K562 (cell line): ENCODE results near the gene PLD5.

ENCODE experiments used
- HOMEZ ChIP-seq: fragments of 250-450 bp; sonication (Bioruptor Pico); IDR thresholded peaks from 2 replicates; pipeline ENCODE4 v1.4.0; 2020; ENCODE audit warnings: mild to moderate bottlenecking, moderate library complexity
- MAFK ChIP-seq: IDR thresholded peaks from 2 replicates; pipeline ENCODE4 v1.6.1; 2011; ENCODE audit warnings: low read length, improper control_type of control experiment
- MXI1 ChIP-seq: IDR thresholded peaks from 2 replicates; pipeline ENCODE4 v1.6.1; 2011; ENCODE audit warnings: low read depth, mild to moderate bottlenecking, improper control_type of control experiment, low read length
- POLR2AphosphoS5 ChIP-seq: IDR thresholded peaks from 2 replicates; pipeline ENCODE4 v1.6.1; 2011; ENCODE audit warnings: mild to moderate bottlenecking, low read depth, low read length, moderate library complexity; ENCODE audit not compliant: control insufficient read depth, insufficient read depth
- TEAD4 ChIP-seq, 2 experiments: sonication (generic) in 1 of 2; formaldehyde crosslinking in 1 of 2; IDR thresholded peaks; 2 replicates each; pipeline versions ENCODE4 v1.6.1 to v1.8.0; 2012 to 2022; ENCODE audit warnings: borderline replicate concordance in 1 of 2, inconsistent platforms in 1 of 2, low read length in 1 of 2, mild to moderate bottlenecking in 1 of 2, missing genetic modification reagents in 1 of 2
- TSHZ1 ChIP-seq: fragments of 250-450 bp; sonication (Bioruptor Pico); IDR thresholded peaks from 2 replicates; pipeline ENCODE4 v1.4.0; 2020; ENCODE audit warnings: mild to moderate bottlenecking, moderate library complexity
- XRCC5 ChIP-seq: fragments of 200-400 bp; formaldehyde crosslinking; IDR thresholded peaks from 2 replicates; pipeline ENCODE4 v1.6.1; 2017; ENCODE audit warnings: low read depth, mild to moderate bottlenecking, low read length
- ZBTB33 ChIP-seq: sonication (generic); formaldehyde crosslinking; IDR thresholded peaks from 2 replicates; pipeline ENCODE4 v1.8.1; 2023; ENCODE audit warnings: mild to moderate bottlenecking, missing genetic modification reagents
- ZBTB40 ChIP-seq, 2 experiments: fragments of 450-650 bp in 1 of 2; sonication (generic) in 1 of 2; formaldehyde crosslinking in 1 of 2; IDR thresholded peaks; 2 replicates each; pipeline versions ENCODE4 v1.7.1 to v1.9.0; 2016 to 2022; ENCODE audit warnings: inconsistent platforms in 1 of 2, mild to moderate bottlenecking in 1 of 2, missing genetic modification reagents in 1 of 2
- ZNF830 ChIP-seq: fragments of 250-450 bp; sonication (Bioruptor Pico); IDR thresholded peaks from 2 replicates; pipeline ENCODE4 v1.5.0; 2021; ENCODE audit warnings: mild to moderate bottlenecking

GRCh38 chr1:242440757-242441156 lies 83.7 kb downstream of the PLD5 start:
- no peak for TF ChIP-seq XRCC5
- TF ChIP-seq TSHZ1, result no peak
- no peak for TF ChIP-seq ZBTB33 (CRISPR knock-in tag)
- no peak for TF ChIP-seq ZNF830 (CRISPR knock-in tag)
- no peak for TF ChIP-seq POLR2AphosphoS5
- TF ChIP-seq HOMEZ (CRISPR knock-in tag), result no peak
- TF ChIP-seq TEAD4 (IDR thresholded peaks at IDR 0.05; ENCODE audit: low read length), result no peak
- no peak for TF ChIP-seq TEAD4 (CRISPR knock-in tag; IDR thresholded peaks at IDR 0.05; ENCODE audit: borderline replicate concordance)
- TF ChIP-seq MXI1, result no peak
- no peak for TF ChIP-seq ZBTB40 (IDR thresholded peaks at IDR 0.05)
- TF ChIP-seq ZBTB40 (CRISPR knock-in tag; IDR thresholded peaks at IDR 0.05), result no peak
- peak; percentile 49 for TF ChIP-seq MAFK
